ENCODE results near the gene DISC1. TPM values are rescaled to one million over a fixed set of nuclear protein-coding genes. Genes with fewer than 3 reads are reported as not detected.
"Not testable (repeated sequence)": the region's sequence is repeated elsewhere in the genome, so short reads cannot be mapped to it uniquely, and the experiment has no call there.

DISC1 gene
- total RNA-seq, 1 donor from 2014 or later: 5.2 TPM

DNA sequence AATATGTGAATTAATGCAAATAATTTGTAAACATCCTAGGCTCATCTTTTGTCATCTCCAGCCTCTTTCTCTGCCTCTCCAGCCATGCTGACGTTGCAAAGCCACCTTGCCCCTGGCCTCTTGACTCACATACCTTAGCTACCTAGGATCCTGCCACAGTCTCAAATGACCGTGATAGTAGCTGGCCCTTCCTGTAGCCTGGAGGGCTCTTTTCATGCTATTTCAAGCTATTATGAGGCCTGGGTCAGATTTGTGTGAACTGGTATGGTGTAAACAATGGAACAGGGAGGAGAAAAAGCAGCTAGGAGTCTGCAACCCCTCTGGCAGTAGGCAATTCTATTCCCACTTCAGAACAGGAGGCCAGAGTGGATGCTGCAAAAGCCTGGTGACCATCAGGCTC, 337.7 kb downstream of the DISC1 start:
- Mint-ChIP-seq H3K4me3 (ENCODE audit: low read depth) (no peak overlapping the region), H3K36me3 (ENCODE audit: insufficient read depth) (no peaks in the 10 kb centered on the region), H3K27me3 (peaks cover 5% of the 10 kb centered on the region), H3K9me3 (ENCODE audit: low read depth) (no peaks in the 10 kb centered on the region), H3K27ac (no peak overlapping the region), H3K4me1 (ENCODE audit: low read depth) (peaks cover 2% of the 10 kb centered on the region)
- TF ChIP-seq, protein P1, sequence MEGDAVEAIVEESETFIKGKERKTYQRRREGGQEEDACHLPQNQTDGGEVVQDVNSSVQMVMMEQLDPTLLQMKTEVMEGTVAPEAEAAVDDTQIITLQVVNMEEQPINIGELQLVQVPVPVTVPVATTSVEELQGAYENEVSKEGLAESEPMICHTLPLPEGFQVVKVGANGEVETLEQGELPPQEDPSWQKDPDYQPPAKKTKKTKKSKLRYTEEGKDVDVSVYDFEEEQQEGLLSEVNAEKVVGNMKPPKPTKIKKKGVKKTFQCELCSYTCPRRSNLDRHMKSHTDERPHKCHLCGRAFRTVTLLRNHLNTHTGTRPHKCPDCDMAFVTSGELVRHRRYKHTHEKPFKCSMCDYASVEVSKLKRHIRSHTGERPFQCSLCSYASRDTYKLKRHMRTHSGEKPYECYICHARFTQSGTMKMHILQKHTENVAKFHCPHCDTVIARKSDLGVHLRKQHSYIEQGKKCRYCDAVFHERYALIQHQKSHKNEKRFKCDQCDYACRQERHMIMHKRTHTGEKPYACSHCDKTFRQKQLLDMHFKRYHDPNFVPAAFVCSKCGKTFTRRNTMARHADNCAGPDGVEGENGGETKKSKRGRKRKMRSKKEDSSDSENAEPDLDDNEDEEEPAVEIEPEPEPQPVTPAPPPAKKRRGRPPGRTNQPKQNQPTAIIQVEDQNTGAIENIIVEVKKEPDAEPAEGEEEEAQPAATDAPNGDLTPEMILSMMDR (IDR thresholded peaks at IDR 0.05; ENCODE audit: unreplicated experiment): no peak
- no peak for DNase-seq (ENCODE audit: low spot score, unreplicated experiment)

DNA sequence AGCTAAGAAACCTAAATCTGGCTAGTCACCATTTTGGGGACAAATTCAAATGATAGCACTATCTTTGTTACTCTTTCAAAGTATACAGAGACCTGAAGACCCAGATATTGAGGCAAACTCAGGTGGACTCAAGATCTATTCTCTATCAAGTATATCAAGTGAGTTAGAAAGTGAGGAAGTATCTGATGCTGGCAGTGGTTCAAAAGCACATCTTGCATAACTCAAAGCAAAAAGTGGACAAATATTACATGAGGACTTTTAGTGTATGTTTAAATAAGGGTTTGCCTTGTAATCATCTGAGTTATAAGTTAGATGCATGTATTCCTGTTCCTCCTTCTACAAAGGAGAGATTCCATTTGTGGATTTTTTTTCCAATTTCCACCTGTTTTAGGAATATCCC, 338.4 kb downstream of the DISC1 start:
- Mint-ChIP-seq H3K36me3 (ENCODE audit: insufficient read depth) (no peaks in the 10 kb centered on the region), H3K4me3 (ENCODE audit: low read depth) (no peak overlapping the region), H3K4me1 (ENCODE audit: low read depth) (peaks cover 2% of the 10 kb centered on the region), H3K27me3 (peaks cover 5% of the 10 kb centered on the region), H3K9me3 (ENCODE audit: low read depth) (no peaks in the 10 kb centered on the region), H3K27ac (no peak overlapping the region)
- no peak for DNase-seq (ENCODE audit: low spot score, unreplicated experiment)
- TF ChIP-seq, protein P1 (IDR thresholded peaks at IDR 0.05; ENCODE audit: unreplicated experiment): no peak

DNA sequence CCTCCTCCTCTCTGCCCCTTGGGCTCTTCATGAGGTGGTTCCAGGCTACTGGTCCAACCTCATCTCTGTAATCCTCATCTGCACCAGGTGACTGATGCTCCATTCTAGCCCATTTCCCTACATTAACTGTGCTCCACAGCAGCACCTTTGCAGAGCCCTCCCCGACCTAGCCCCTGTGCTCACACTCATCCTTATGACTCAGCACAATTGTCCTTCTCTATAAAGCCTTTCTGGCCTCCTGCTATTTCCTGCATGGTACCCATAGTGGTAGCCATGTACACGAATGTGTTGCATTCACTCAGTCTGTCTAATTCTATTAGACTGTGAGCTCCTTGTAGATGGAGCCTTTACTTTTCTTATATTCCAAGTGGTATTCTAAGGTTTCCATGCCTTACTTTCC, 339.0 kb downstream of the DISC1 start:
- Mint-ChIP-seq H3K4me3 (ENCODE audit: low read depth) (no peak overlapping the region), H3K9me3 (ENCODE audit: low read depth) (no peaks in the 10 kb centered on the region), H3K27me3 (peaks cover 5% of the 10 kb centered on the region), H3K36me3 (ENCODE audit: insufficient read depth) (no peaks in the 10 kb centered on the region), H3K27ac (no peak overlapping the region), H3K4me1 (ENCODE audit: low read depth) (peaks cover 2% of the 10 kb centered on the region)
- DNase-seq (ENCODE audit: low spot score, unreplicated experiment): no peak
- TF ChIP-seq, protein P1 (IDR thresholded peaks at IDR 0.05; ENCODE audit: unreplicated experiment): no peak

DNA sequence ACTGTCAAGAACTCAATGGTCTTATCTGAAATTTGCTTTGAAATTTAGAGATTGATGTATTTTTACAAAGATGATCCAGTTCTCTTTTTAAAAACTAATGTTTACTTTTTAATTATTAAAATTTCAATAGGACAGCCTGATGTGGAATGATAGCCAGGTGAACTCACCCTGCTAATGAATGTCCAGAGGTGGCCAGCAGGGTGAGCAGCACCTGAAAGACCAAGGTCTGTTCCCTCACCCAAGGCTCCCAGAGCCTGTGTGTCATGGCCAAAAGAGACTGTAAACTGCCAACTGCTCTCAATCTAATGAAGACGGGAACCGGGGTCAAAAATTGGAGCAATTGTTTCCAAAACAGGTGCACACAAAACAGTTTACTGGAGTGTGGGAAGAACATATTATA, 340.4 kb downstream of the DISC1 start:
- Mint-ChIP-seq H3K36me3 (ENCODE audit: insufficient read depth) (no peaks in the 10 kb centered on the region), H3K9me3 (ENCODE audit: low read depth) (no peaks in the 10 kb centered on the region), H3K27me3 (peaks cover 9% of the 10 kb centered on the region), H3K4me3 (ENCODE audit: low read depth) (no peak overlapping the region), H3K4me1 (ENCODE audit: low read depth) (peaks cover 2% of the 10 kb centered on the region), H3K27ac (no peak overlapping the region)
- TF ChIP-seq, protein P1 (IDR thresholded peaks at IDR 0.05; ENCODE audit: unreplicated experiment): peak; percentile 21
- no peak for DNase-seq (ENCODE audit: low spot score, unreplicated experiment)

DNA sequence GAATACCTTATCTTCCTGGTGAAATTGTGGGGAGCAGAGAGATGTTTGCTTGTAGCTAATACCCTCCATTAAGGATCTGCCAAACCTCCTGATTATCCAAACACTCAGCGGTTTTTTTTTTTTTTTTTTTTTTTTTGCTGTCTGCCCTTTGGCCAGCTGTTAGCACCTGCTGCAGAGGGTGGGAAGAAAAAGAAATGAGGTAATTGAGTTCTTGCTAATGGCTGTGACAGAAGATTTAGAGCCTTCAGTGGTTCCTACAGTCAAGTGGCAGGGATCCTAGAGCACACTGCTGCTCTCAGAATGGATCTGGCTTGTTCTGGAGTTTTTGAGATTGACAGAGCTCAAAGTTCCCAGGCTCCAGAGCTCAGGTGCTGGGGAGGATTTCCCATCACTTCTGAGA, 342.5 kb downstream of the DISC1 start:
- Mint-ChIP-seq H3K36me3 (ENCODE audit: insufficient read depth) (no peaks in the 10 kb centered on the region), H3K4me3 (ENCODE audit: low read depth) (no peak overlapping the region), H3K27me3 (peaks cover 9% of the 10 kb centered on the region), H3K27ac (no peak overlapping the region), H3K9me3 (ENCODE audit: low read depth) (no peaks in the 10 kb centered on the region), H3K4me1 (ENCODE audit: low read depth) (peaks cover 2% of the 10 kb centered on the region)
- DNase-seq (ENCODE audit: low spot score, unreplicated experiment): no peak
- TF ChIP-seq, protein P1 (IDR thresholded peaks at IDR 0.05; ENCODE audit: unreplicated experiment): no peak

DNA sequence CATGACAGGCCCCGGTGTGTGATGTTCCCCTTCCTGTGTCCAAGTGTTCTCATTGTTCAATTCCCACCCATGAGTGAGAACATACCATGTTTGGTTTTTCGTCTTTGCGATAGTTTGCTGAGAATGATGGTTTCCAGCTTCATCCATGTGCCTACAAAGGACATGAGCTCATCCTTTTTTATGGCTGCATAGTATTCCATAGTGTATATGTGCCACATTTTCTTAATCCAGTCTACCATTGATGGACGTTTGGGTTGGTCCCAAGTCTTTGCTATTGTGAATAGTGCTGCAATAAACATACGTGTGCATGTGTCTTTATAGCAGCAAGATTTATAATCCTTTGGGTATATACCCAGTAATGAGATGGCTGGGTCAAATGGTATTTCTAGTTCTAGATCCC, 343.2 kb downstream of the DISC1 start:
- H3K27ac Mint-ChIP-seq; DNase-seq (ENCODE audit: low spot score, unreplicated experiment); H3K9me3 Mint-ChIP-seq (ENCODE audit: low read depth); H3K4me1 Mint-ChIP-seq (ENCODE audit: low read depth); H3K4me3 Mint-ChIP-seq (ENCODE audit: low read depth); H3K27me3 Mint-ChIP-seq; H3K36me3 Mint-ChIP-seq (ENCODE audit: insufficient read depth): not testable (repeated sequence)

Data from progenitor cell of endocrine pancreas (in vitro differentiated cells).